A549 (cell line): ENCODE data around the gene CHRDL1.

Experiments
- EP300 ChIP-seq, 2 experiments: fragments of >200 bp; sonication (Bioruptor Twin); formaldehyde crosslinking; IDR thresholded peaks; 2 replicates in 1 of 2; 3 replicates in 1 of 2; pipeline ENCODE4 v1.6.1; 2016 to 2017
- HDAC2 ChIP-seq: fragments of 200-600 bp; sonication (generic); IDR thresholded peaks from 2 replicates; pipeline ENCODE4 v1.6.1; 2016
- MYC ChIP-seq: IDR thresholded peaks from 2 replicates; pipeline ENCODE4 v1.6.1; 2012; ENCODE audit warnings: mild to moderate bottlenecking, inconsistent platforms, low read length, improper control_type of control experiment, borderline replicate concordance
- POLR2A ChIP-seq: IDR thresholded peaks from 2 replicates; pipeline ENCODE4 v1.6.1; 2012; ENCODE audit warnings: mild to moderate bottlenecking, low read length
- RCOR1 ChIP-seq: fragments of 150-350 bp; IDR thresholded peaks from 2 replicates; pipeline ENCODE4 v1.6.1; 2014; ENCODE audit warnings: antibody characterized with exemption, low read length, low read depth
- TF ChIP-seq, protein P1 (sequence below): fragments of >200 bp; sonication (Bioruptor Twin); formaldehyde crosslinking; IDR thresholded peaks from 3 replicates; pipeline ENCODE4 v1.5.1; 2016
- TF ChIP-seq, protein P2 (sequence below): fragments of 250-450 bp; sonication (Bioruptor Pico); IDR thresholded peaks from 2 replicates; pipeline ENCODE4 v1.5.0; 2021; ENCODE audit warnings: mild to moderate bottlenecking, moderate library complexity, borderline replicate concordance
- TF ChIP-seq, protein P3 (sequence below): fragments of 450-650 bp; IDR thresholded peaks from 2 replicates; pipeline ENCODE4 v1.6.1; 2014; ENCODE audit warnings: antibody characterized with exemption

DNA sequence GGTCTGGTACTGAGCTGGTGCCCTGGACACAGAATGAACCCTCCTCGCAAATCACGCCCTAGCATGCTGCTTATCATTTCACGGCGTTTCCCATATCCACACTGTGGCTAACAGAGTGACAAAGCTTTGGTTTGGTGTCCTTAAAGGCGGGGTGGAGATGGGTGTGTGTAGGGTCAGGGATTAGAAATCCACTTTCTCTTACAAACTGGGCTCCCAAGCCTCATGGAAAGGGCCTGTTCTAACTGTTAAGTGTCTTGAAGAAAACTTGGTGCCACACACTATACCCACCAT is 735 bp upstream of the CHRDL1 start:
- TF ChIP-seq, protein P1, sequence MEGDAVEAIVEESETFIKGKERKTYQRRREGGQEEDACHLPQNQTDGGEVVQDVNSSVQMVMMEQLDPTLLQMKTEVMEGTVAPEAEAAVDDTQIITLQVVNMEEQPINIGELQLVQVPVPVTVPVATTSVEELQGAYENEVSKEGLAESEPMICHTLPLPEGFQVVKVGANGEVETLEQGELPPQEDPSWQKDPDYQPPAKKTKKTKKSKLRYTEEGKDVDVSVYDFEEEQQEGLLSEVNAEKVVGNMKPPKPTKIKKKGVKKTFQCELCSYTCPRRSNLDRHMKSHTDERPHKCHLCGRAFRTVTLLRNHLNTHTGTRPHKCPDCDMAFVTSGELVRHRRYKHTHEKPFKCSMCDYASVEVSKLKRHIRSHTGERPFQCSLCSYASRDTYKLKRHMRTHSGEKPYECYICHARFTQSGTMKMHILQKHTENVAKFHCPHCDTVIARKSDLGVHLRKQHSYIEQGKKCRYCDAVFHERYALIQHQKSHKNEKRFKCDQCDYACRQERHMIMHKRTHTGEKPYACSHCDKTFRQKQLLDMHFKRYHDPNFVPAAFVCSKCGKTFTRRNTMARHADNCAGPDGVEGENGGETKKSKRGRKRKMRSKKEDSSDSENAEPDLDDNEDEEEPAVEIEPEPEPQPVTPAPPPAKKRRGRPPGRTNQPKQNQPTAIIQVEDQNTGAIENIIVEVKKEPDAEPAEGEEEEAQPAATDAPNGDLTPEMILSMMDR, result no peak
- TF ChIP-seq RCOR1, result no peak
- TF ChIP-seq, protein P2, sequence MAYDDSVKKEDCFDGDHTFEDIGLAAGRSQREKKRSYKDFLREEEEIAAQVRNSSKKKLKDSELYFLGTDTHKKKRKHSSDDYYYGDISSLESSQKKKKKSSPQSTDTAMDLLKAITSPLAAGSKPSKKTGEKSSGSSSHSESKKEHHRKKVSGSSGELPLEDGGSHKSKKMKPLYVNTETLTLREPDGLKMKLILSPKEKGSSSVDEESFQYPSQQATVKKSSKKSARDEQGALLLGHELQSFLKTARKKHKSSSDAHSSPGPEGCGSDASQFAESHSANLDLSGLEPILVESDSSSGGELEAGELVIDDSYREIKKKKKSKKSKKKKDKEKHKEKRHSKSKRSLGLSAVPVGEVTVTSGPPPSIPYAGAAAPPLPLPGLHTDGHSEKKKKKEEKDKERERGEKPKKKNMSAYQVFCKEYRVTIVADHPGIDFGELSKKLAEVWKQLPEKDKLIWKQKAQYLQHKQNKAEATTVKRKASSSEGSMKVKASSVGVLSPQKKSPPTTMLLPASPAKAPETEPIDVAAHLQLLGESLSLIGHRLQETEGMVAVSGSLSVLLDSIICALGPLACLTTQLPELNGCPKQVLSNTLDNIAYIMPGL (CRISPR knock-in tag), result no peak
- TF ChIP-seq, protein P3, sequence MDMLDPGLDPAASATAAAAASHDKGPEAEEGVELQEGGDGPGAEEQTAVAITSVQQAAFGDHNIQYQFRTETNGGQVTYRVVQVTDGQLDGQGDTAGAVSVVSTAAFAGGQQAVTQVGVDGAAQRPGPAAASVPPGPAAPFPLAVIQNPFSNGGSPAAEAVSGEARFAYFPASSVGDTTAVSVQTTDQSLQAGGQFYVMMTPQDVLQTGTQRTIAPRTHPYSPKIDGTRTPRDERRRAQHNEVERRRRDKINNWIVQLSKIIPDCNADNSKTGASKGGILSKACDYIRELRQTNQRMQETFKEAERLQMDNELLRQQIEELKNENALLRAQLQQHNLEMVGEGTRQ, result no peak
- no peak for TF ChIP-seq HDAC2
- no peak for TF ChIP-seq EP300 (IDR thresholded peaks at IDR 0.05)
- TF ChIP-seq POLR2A, result no peak
- no peak for TF ChIP-seq MYC
